ENCODE measurements around the gene CRISP1. TPM values are rescaled to one million over a fixed set of nuclear protein-coding genes. Genes with fewer than 3 reads are reported as not detected.

CRISP1 gene, protein sequence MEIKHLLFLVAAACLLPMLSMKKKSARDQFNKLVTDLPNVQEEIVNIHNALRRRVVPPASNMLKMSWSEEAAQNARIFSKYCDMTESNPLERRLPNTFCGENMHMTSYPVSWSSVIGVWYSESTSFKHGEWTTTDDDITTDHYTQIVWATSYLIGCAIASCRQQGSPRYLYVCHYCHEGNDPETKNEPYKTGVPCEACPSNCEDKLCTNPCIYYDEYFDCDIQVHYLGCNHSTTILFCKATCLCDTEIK
- total RNA-seq: not detected in 3 replicates
- long read RNA-seq: 0 reads

DNA sequence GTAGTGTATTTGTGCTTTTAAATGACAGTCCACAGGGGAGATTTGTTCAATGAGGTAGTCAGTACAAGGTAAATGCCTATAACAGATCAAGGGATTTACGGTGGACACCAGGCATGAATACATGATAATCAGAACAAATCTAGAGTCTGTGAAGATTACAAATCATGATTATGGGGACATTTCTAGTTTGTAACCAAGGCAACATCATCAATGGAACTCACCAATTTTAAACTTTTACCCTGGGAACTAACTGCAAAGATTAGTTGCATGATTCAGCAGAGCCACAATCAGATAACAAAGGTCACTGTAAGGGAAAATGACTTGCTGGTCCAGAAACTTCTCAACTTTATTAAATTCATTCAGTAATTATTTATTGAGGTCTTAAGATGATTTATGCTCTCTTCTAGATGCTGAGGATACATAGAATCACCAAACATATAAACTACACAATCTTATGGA lies at the start of gene CRISP1:
CRISP1 (minus strand) TSS at position 51 of the 459 bp plus-strand sequence. CDS start 9,135 bp downstream, outside the sequence.
- Mint-ChIP-seq H3K4me1 (ENCODE audit: low read depth) (no peaks in the 10 kb centered on the region), H3K27me3 (ENCODE audit: low read depth) (no peaks in the 10 kb centered on the region), H3K36me3 (ENCODE audit: low read depth) (no peaks in the 10 kb centered on the region), H3K9me3 (ENCODE audit: low read depth) (peaks cover 18% of the 10 kb centered on the region), H3K4me3 (ENCODE audit: unreplicated experiment) (no peak within 1 kb of the TSS), H3K27ac (ENCODE audit: unreplicated experiment) (no peak within 1 kb of the TSS)
- no peak for DNase-seq (ENCODE audit: low spot score)
- TF ChIP-seq, protein P1, sequence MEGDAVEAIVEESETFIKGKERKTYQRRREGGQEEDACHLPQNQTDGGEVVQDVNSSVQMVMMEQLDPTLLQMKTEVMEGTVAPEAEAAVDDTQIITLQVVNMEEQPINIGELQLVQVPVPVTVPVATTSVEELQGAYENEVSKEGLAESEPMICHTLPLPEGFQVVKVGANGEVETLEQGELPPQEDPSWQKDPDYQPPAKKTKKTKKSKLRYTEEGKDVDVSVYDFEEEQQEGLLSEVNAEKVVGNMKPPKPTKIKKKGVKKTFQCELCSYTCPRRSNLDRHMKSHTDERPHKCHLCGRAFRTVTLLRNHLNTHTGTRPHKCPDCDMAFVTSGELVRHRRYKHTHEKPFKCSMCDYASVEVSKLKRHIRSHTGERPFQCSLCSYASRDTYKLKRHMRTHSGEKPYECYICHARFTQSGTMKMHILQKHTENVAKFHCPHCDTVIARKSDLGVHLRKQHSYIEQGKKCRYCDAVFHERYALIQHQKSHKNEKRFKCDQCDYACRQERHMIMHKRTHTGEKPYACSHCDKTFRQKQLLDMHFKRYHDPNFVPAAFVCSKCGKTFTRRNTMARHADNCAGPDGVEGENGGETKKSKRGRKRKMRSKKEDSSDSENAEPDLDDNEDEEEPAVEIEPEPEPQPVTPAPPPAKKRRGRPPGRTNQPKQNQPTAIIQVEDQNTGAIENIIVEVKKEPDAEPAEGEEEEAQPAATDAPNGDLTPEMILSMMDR (IDR thresholded peaks at IDR 0.05): no peak

- H3K4me1 Mint-ChIP-seq (ENCODE audit: low read depth): peaks cover 23% of the 10 kb centered on the region
- no peaks in the 10 kb centered on the region for H3K36me3 Mint-ChIP-seq (ENCODE audit: low read depth)
- TF ChIP-seq, protein P1 (IDR thresholded peaks at IDR 0.05): peak; percentile 20
- DNase-seq (ENCODE audit: low spot score): no peak
- H3K27me3 Mint-ChIP-seq (ENCODE audit: low read depth): peaks cover 18% of the 10 kb centered on the region
- H3K4me3 Mint-ChIP-seq (ENCODE audit: unreplicated experiment): no peak overlapping the region
- no peaks in the 10 kb centered on the region for H3K9me3 Mint-ChIP-seq (ENCODE audit: low read depth)
- H3K27ac Mint-ChIP-seq (ENCODE audit: unreplicated experiment): no peak overlapping the region
These were observed 48.7 kb upstream of the CRISP1 start for GRCh38 chr6:49915035-49915434.

DNA sequence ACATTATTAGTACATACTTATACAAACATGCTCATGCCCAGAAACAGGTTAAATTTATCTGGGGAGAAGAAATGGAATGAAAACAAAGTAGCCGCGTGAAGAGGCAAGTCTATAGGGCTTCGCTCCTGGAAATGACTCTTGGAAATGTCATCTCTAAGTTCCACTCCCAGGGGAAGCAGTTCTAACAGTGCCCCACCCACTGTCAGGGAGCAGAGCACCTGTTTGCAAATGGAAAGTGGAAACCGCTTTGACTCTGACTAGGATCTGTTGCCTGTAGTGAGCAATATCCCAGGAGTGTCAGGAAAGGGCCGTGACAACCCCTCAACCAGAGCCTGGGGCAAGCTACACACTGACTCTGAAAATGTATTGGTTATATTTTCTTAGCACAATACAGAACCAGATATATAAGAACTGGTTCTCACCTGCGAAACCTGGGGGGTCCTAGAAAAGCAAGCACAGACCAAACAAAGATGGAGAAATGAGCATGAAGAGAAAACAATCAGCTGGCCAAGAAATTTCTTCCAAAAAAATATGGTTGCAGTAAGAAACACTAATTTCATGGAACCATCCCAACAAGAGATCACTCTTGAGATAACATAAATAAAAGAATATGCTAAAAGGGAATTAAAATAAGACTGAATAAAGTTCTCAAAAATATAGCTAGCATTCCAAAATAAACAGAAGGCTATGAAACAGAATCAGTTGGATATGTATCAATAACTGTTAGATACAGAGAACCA lies 47.5 kb upstream of the CRISP1 start:
- Mint-ChIP-seq H3K27ac (ENCODE audit: unreplicated experiment) (no peak overlapping the region), H3K9me3 (ENCODE audit: low read depth) (no peaks in the 10 kb centered on the region), H3K36me3 (ENCODE audit: low read depth) (no peaks in the 10 kb centered on the region), H3K4me3 (ENCODE audit: unreplicated experiment) (no peak overlapping the region), H3K27me3 (ENCODE audit: low read depth) (peaks cover 12% of the 10 kb centered on the region), H3K4me1 (ENCODE audit: low read depth) (peaks cover 23% of the 10 kb centered on the region)
- TF ChIP-seq, protein P1 (IDR thresholded peaks at IDR 0.05): no peak
- DNase-seq (ENCODE audit: low spot score): no peak

DNA sequence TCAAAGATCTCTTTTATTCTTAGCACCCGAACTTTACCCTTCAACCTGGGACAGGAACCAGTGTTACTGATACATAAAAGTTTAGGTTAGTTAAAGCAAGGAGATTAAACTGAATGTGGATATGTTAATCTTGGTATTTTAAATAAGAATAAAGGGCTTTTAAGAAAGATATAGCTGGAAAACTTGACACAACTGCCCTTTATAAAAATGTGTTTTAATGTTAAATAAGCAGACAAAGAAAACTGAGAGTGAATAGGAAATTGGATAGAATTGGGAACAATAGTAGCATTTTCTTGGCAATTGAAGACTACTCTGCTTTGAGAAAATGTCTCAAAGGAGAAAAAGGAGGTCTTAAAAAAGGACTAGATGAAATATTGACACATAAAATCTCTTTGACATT lies 45.9 kb upstream of the CRISP1 start:
- H3K9me3 Mint-ChIP-seq (ENCODE audit: low read depth): no peaks in the 10 kb centered on the region
- DNase-seq (ENCODE audit: low spot score): no peak
- H3K27me3 Mint-ChIP-seq (ENCODE audit: low read depth): peaks cover 7% of the 10 kb centered on the region
- peaks cover 23% of the 10 kb centered on the region for H3K4me1 Mint-ChIP-seq (ENCODE audit: low read depth)
- TF ChIP-seq, protein P1 (IDR thresholded peaks at IDR 0.05): no peak
- H3K4me3 Mint-ChIP-seq (ENCODE audit: unreplicated experiment): no peak overlapping the region
- no peaks in the 10 kb centered on the region for H3K36me3 Mint-ChIP-seq (ENCODE audit: low read depth)
- no peak overlapping the region for H3K27ac Mint-ChIP-seq (ENCODE audit: unreplicated experiment)

- no peak for DNase-seq (ENCODE audit: low spot score)
- Mint-ChIP-seq H3K27me3 (ENCODE audit: low read depth) (peaks cover 11% of the 10 kb centered on the region), H3K27ac (ENCODE audit: unreplicated experiment) (no peak overlapping the region), H3K9me3 (ENCODE audit: low read depth) (no peaks in the 10 kb centered on the region), H3K36me3 (ENCODE audit: low read depth) (no peaks in the 10 kb centered on the region), H3K4me3 (ENCODE audit: unreplicated experiment) (no peak overlapping the region), H3K4me1 (ENCODE audit: low read depth) (peaks cover 23% of the 10 kb centered on the region)
- TF ChIP-seq, protein P1 (IDR thresholded peaks at IDR 0.05): no peak
These were observed 44.9 kb upstream of the CRISP1 start for GRCh38 chr6:49911252-49911651.

Data from chondrocyte (in vitro differentiated cells).